Measurements from ENCODE around the gene PDGFA.

PDGFA gene

GRCh38 chr7:449324-450019 lies 70.2 kb downstream of the PDGFA start:
- ATAC-seq: no peak
- no peak for DNase-seq
- Mint-ChIP-seq H3K27ac (no peak overlapping the region), H3K4me3 (no peak overlapping the region), H3K36me3 (ENCODE audit: low read depth) (no peaks in the 10 kb centered on the region), H3K9me3 (no peaks in the 10 kb centered on the region), H3K27me3 (peaks cover 11% of the 10 kb centered on the region), H3K4me1 (peaks cover 15% of the 10 kb centered on the region)

- DNase-seq (no peak), ATAC-seq (no peak)
- Mint-ChIP-seq H3K36me3 (ENCODE audit: low read depth) (no peaks in the 10 kb centered on the region), H3K9me3 (no peaks in the 10 kb centered on the region), H3K27me3 (peaks cover 11% of the 10 kb centered on the region), H3K4me3 (no peak overlapping the region), H3K4me1 (peaks cover 14% of the 10 kb centered on the region), H3K27ac (no peak overlapping the region)
Observed at GRCh38 chr7:447523-447922, 72.1 kb downstream of the PDGFA start.
